ENCODE measurements around the gene CLMN. TPM values are rescaled to one million over a fixed set of nuclear protein-coding genes. Genes with fewer than 3 reads are reported as not detected.

Gene CLMN
- total RNA-seq, 1 experiment from 2014 or later: 33.4 TPM

DNA sequence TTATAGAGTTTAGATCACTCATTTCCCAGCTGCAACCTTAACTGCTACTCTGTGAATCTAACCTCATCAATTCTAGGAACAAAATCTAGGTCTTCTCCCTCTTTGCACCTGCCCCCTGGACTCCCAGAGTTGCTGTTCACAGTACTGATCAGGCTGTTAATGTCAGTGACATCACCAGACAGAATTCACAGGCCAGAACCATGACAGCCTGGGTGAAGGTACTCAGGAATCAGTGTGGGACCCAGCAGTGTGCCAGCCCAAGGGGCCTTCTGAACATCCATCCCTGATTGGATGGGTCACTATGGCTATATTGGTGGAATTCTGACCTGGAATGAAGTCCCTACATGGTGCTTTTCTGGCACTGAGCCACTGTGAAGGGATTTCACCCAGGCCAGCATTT, 72.8 kb downstream of the CLMN start:
- Histone ChIP-seq H3K4me1 (ENCODE audit: control insufficient read depth in 1 of 2, insufficient read depth in 2 of 2, low read length in 2 of 2) (peaks cover 25 to 36% of the 10 kb centered on the region in 2 experiments), H4K20me1 (ENCODE audit: insufficient read depth) (no peaks in the 10 kb centered on the region), H3K9ac (ENCODE audit: low read length) (no peak overlapping the region), H3K9me2 (ENCODE audit: insufficient read depth) (no peaks in the 10 kb centered on the region; the same call in 1 of the 2 replicates), H3K27ac (ENCODE audit: low read depth, low read length) (no peak overlapping the region), H2AFZ (ENCODE audit: low read depth, low read length, poor library complexity, severe bottlenecking) (no peak overlapping the region), H3K27me3 (ENCODE audit: insufficient read depth, low read length) (no peaks in the 10 kb centered on the region), H3K4me2 (ENCODE audit: low read length) (no peak overlapping the region), H3K4me3 (replicated peaks in 1 of 2; ENCODE audit: low read depth in 1 of 2, low read length in 2 of 2) (no peak overlapping the region), H3K36me3 (ENCODE audit: control insufficient read depth in 1 of 2, insufficient read depth in 2 of 2, low read length in 2 of 2) (no peaks in the 10 kb centered on the region), H3K79me2 (ENCODE audit: insufficient read depth, low read length) (no peaks in the 10 kb centered on the region), H3K9me3 (ENCODE audit: control insufficient read depth in 1 of 2, insufficient read depth in 1 of 2, low read depth in 1 of 2, low read length in 2 of 2) (no peaks in the 10 kb centered on the region)
- intact Hi-C loops (cut with micrococcal nuclease): no loop called here
- ChIA-PET CTCF (no interaction called here), RAD21 (ENCODE audit: low non-redundant PET in 1 of 2, low total read pairs in 2 of 2, uncharacterized antibody in 2 of 2, unreplicated experiment in 2 of 2) (no interaction called here), POLR2A (no interaction called here)
- TF ChIP-seq ZBTB33 (IDR thresholded peaks at IDR 0.05; ENCODE audit: extremely low read depth, insufficient replicate concordance, low read length) (no peak), SRF (IDR thresholded peaks at IDR 0.05; ENCODE audit: low read depth) (no peak), RAD21 (IDR thresholded peaks at IDR 0.05; ENCODE audit: low read depth) (no peak), EZH2phosphoT487 (IDR thresholded peaks at IDR 0.05; ENCODE audit: borderline replicate concordance) (no peak), CBX3 (IDR thresholded peaks at IDR 0.05; ENCODE audit: low read depth) (no peak), CEBPB (IDR thresholded peaks at IDR 0.05; ENCODE audit: low read depth) (no peak), JUND (IDR thresholded peaks at IDR 0.05) (no peak), SP1 (IDR thresholded peaks at IDR 0.05; ENCODE audit: low read depth) (no peak), TCF7L2 (IDR thresholded peaks at IDR 0.05; ENCODE audit: borderline replicate concordance, extremely low read depth, insufficient read depth, insufficient read length) (no peak), EZH2 (IDR thresholded peaks at IDR 0.05) (no peak), CTCF (IDR thresholded peaks at IDR 0.05 in 2 of 3, conservative IDR thresholded peaks at IDR 0.05 in 1 of 3; ENCODE audit: borderline replicate concordance in 1 of 3, insufficient read depth in 1 of 3, low read depth in 2 of 3, low read length in 2 of 3) (no peak), POLR2A (IDR thresholded peaks at IDR 0.05; ENCODE audit: borderline replicate concordance, extremely low read depth, insufficient read depth, insufficient read length) (no peak), POLR2AphosphoS5 (IDR thresholded peaks at IDR 0.05; ENCODE audit: low read depth, low read length) (no peak), ZNF274 (IDR thresholded peaks at IDR 0.05; ENCODE audit: low read depth, low read length) (no peak), ZFX (IDR thresholded peaks at IDR 0.05) (no peak), ELF1 (IDR thresholded peaks at IDR 0.05; ENCODE audit: borderline replicate concordance, low read depth) (no peak), FOSL1 (IDR thresholded peaks at IDR 0.05; ENCODE audit: low read depth) (no peak), ATF3 (IDR thresholded peaks at IDR 0.05) (no peak), SIN3A (IDR thresholded peaks at IDR 0.05; ENCODE audit: low read depth) (no peak)
- TF ChIP-seq, protein P1, sequence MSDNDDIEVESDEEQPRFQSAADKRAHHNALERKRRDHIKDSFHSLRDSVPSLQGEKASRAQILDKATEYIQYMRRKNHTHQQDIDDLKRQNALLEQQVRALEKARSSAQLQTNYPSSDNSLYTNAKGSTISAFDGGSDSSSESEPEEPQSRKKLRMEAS (IDR thresholded peaks at IDR 0.05): no peak
- BruUV-seq (replicated peaks): no TSS peak
- no peak for ATAC-seq
- DNase-seq (ENCODE audit: low read depth, low spot score): no peak
